WTC11 (cell line): ENCODE measurements around the gene CLRN3. TPM values are rescaled to one million over a fixed set of nuclear protein-coding genes. Genes with fewer than 3 reads are reported as not detected.

Experiments
- ATAC-seq: fragments of 200-7000 bp; cut with Tn5 transposase; 2 replicates; pipeline ENCODE4 v1.10.0; 2021; ENCODE audit warnings: mild to moderate bottlenecking, moderate library complexity
- CTCF ChIA-PET: fragments of 300-600 bp; sonication (Branson Sonifier 250); formaldehyde crosslinking; loops from one replicate; lab custom pipeline; 2021; ENCODE audit warnings: antibody characterized with exemption; lab: Charles Lee
- POLR2A ChIA-PET: fragments of 350-600 bp; sonication (Branson Sonifier 250); formaldehyde crosslinking; loops from one replicate; lab custom pipeline; 2021; ENCODE audit warnings: antibody characterized with exemption; lab: Charles Lee
- DNase-seq: peaks from one replicate; pipeline ENCODE4 v3.0.0; 2021; ENCODE audit warnings: low spot score
- H3K27ac Mint-ChIP-seq: 2 replicates; pipeline ENCODE4 v1.8.0; 2021; ENCODE audit warnings: mixed read lengths
- H3K27me3 Mint-ChIP-seq: 2 replicates; pipeline ENCODE4 v1.8.0; 2021; ENCODE audit warnings: low read depth, mild to moderate bottlenecking, moderate library complexity, mixed read lengths
- H3K36me3 Mint-ChIP-seq: 2 replicates; pipeline ENCODE4 v1.8.0; 2021; ENCODE audit warnings: mixed read lengths
- H3K4me1 Mint-ChIP-seq: 2 replicates; pipeline ENCODE4 v1.8.0; 2022; ENCODE audit warnings: mixed read lengths
- H3K4me3 Mint-ChIP-seq: 2 replicates; pipeline ENCODE4 v1.8.0; 2021; ENCODE audit warnings: mild to moderate bottlenecking, moderate library complexity, mixed read lengths
- H3K9me3 Mint-ChIP-seq: 2 replicates; pipeline ENCODE4 v1.8.0; 2021; ENCODE audit warnings: mixed read lengths
- ELF4 ChIP-seq: sonication (generic); formaldehyde crosslinking; IDR thresholded peaks from 2 replicates; pipeline ENCODE4 v1.8.1; 2022; ENCODE audit warnings: low read depth, mild to moderate bottlenecking, moderate library complexity, missing genetic modification reagents
- ESRRA ChIP-seq: sonication (generic); formaldehyde crosslinking; IDR thresholded peaks from 2 replicates; pipeline ENCODE4 v1.8.1; 2022; ENCODE audit warnings: mild to moderate bottlenecking, missing genetic modification reagents, borderline replicate concordance
- FOXJ3 ChIP-seq: sonication (generic); formaldehyde crosslinking; IDR thresholded peaks from 2 replicates; pipeline ENCODE4 v1.9.0; 2021; ENCODE audit warnings: missing genetic modification reagents, mild to moderate bottlenecking, borderline replicate concordance
- FOXP1 ChIP-seq: sonication (generic); formaldehyde crosslinking; IDR thresholded peaks from 2 replicates; pipeline ENCODE4 v1.8.0; 2022; ENCODE audit warnings: missing genetic modification reagents, mild to moderate bottlenecking, moderate library complexity, borderline replicate concordance
- GTF2I ChIP-seq: fragments of 250-450 bp; sonication (Bioruptor Pico); conservative IDR thresholded peaks from 2 replicates; pipeline ENCODE4 v1.4.0; 2021; ENCODE audit warnings: mild to moderate bottlenecking
- IRF2 ChIP-seq: sonication (generic); formaldehyde crosslinking; IDR thresholded peaks from 2 replicates; pipeline ENCODE4 v1.8.0; 2022; ENCODE audit warnings: low read depth, missing genetic modification reagents, borderline replicate concordance
- JUN ChIP-seq: sonication (generic); formaldehyde crosslinking; IDR thresholded peaks from 2 replicates; pipeline ENCODE4 v1.8.0; 2023; ENCODE audit warnings: mild to moderate bottlenecking, missing genetic modification reagents
- MXD4 ChIP-seq: fragments of 250-450 bp; sonication (Bioruptor Pico); IDR thresholded peaks from 2 replicates; pipeline ENCODE4 v1.8.0; 2021; ENCODE audit warnings: mild to moderate bottlenecking, moderate library complexity, borderline replicate concordance
- MYBL2 ChIP-seq: sonication (generic); formaldehyde crosslinking; IDR thresholded peaks from 2 replicates; pipeline ENCODE4 v1.8.1; 2023; ENCODE audit warnings: mild to moderate bottlenecking, moderate library complexity, missing genetic modification reagents
- NR3C1 ChIP-seq: sonication (generic); formaldehyde crosslinking; conservative IDR thresholded peaks from 2 replicates; pipeline ENCODE4 v1.8.1; 2023; ENCODE audit warnings: low read depth, mild to moderate bottlenecking, missing genetic modification reagents
- SMAD4 ChIP-seq: sonication (generic); formaldehyde crosslinking; IDR thresholded peaks from 2 replicates; pipeline ENCODE4 v1.8.0; 2022; ENCODE audit warnings: mild to moderate bottlenecking, missing genetic modification reagents
- ZBTB21 ChIP-seq: sonication (generic); formaldehyde crosslinking; IDR thresholded peaks from 2 replicates; pipeline ENCODE4 v1.8.1; 2023; ENCODE audit warnings: mild to moderate bottlenecking, missing genetic modification reagents, borderline replicate concordance
- ZNF121 ChIP-seq: sonication (generic); formaldehyde crosslinking; IDR thresholded peaks from 2 replicates; pipeline ENCODE4 v1.8.0; 2023; ENCODE audit warnings: missing genetic modification reagents
- ZNF219 ChIP-seq: sonication (generic); formaldehyde crosslinking; IDR thresholded peaks from 2 replicates; pipeline ENCODE4 v1.8.0; 2023; ENCODE audit warnings: missing genetic modification reagents, mild to moderate bottlenecking, borderline replicate concordance
- total RNA-seq: library from RNA; stranded (reverse); gene quantifications from 3 replicates; pipeline ENCODE4 v1.2.3, GENCODE V29; 2021
- TF ChIP-seq, protein P1 (sequence below): sonication (generic); formaldehyde crosslinking; IDR thresholded peaks from 2 replicates; pipeline ENCODE4 v1.8.0; 2022; ENCODE audit warnings: missing genetic modification reagents
- TF ChIP-seq, protein P2 (sequence below): fragments of 250-450 bp; sonication (Bioruptor Pico); IDR thresholded peaks from 2 replicates; pipeline ENCODE4 v1.9.0; 2021; ENCODE audit warnings: mild to moderate bottlenecking, borderline replicate concordance
- TF ChIP-seq, protein P3 (sequence below): fragments of 250-450 bp; sonication (Bioruptor Pico); IDR thresholded peaks from 2 replicates; pipeline ENCODE4 v1.9.0; 2021; ENCODE audit warnings: moderate library complexity, mild to moderate bottlenecking, inconsistent platforms, borderline replicate concordance
- TF ChIP-seq, protein P4 (sequence below): sonication (generic); formaldehyde crosslinking; conservative IDR thresholded peaks from 2 replicates; pipeline ENCODE4 v1.8.1; 2023; ENCODE audit warnings: mild to moderate bottlenecking, low read depth, missing genetic modification reagents, moderate library complexity
- TF ChIP-seq, protein P5 (sequence below): sonication (generic); formaldehyde crosslinking; IDR thresholded peaks from 2 replicates; pipeline ENCODE4 v1.8.0; 2022; ENCODE audit warnings: mild to moderate bottlenecking, missing genetic modification reagents

The CLRN3 gene
- total RNA-seq, 1 experiment from 2014 or later: not detected

DNA sequence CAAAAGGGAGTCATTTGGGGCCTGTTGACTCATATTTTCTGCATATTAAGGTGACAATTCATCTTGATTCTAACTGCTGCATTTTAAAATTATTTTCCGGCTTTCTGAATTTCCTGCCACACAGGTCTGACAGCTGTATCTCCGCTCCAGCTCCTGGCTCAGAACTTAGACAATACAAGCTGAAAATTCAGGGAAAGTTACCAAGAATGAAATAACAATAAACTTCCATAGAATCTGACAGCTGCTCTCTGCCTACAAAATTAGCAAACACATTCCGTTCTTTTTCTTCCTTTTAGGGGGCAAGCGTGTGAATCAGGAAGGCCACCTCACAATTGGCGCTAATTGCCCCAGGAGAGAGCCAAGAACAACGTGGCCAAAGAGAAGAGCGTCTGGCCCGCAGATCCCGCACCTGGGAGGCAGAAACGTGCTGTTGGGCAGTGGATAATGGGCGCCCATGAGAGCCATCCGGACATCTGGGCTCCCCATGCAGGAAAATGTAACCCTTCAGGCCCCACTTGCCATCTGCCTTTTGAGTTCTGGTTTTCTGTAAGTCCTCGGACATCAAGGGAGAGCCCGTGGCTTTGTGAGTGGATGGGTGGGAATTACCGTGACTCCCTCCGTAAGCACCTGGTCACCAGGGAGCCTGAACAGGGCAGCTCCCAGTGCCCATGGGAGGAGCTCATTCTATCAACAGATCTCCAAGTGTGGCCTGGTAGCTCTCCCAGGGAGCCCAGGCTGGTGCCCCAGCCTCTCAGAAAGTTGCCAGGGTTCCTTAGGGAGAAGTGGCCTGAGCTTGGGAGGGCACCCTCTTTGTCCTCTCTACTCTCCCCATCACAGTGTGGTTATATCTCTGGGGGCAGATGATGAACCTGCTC, 5.0 kb downstream of the CLRN3 start:
- H3K27ac Mint-ChIP-seq: no peak overlapping the region
- ChIA-PET POLR2A (interaction anchor here (0.6 kb wide), 1 partner anchor 58 kb away, joined by 3 read pairs; no protein-coding TSS in a partner anchor), CTCF (interaction anchor here (0.7 to 2.0 kb wide), 3 partner anchors 13 to 124 kb away, joined by 3 to 6 read pairs (median 5); partner anchors contain the start of gene PTPRE)

DNA sequence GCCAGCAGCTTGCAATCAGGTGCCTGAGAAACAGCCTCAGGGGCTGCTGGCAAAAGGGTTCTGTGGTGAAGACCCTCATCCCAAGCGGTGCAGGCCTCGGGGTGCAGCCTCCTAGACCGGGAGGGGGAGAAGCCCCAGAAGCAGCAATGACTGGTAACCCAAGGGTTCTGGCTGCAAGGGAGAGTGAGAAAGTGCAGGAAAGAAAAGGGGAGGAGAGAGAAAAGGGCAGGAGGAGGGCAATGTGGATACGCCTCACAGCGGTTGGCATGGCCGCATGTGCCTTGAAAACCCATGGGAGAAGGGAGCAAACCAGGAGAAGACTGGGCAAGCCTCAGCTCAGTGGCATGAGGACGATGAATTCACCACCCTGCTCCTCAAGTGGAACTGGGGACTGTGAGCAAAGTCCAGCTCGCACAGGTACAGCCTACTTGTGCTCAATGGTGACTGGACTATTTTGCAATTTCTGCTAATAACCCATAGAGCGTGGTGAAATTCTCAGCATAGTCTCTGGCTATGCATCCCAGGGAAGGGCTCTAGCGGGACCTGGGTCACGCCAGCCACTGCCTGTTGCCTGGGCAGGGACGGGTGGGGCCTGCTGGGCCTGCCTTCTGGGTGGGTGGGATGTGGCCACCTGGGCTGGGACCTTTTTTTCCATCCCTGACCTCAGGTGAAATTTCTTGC, 6.2 kb downstream of the CLRN3 start:
- ChIA-PET POLR2A (interaction anchor here (0.6 kb wide), 1 partner anchor 57 kb away, joined by 3 read pairs; no protein-coding TSS in a partner anchor), CTCF (no interaction called here)
- Mint-ChIP-seq H3K36me3 (no peaks in the 10 kb centered on the region), H3K4me3 (no peak overlapping the region), H3K9me3 (no peaks in the 10 kb centered on the region), H3K27ac (0 out of 2 replicates have a peak overlapping the region, but pooled peaks have one; percentile 26), H3K4me1 (peaks cover 8% of the 10 kb centered on the region; the same call in 1 of the 2 replicates), H3K27me3 (no peaks in the 10 kb centered on the region; the same call in 1 of the 2 replicates)
- no peak for DNase-seq
- ATAC-seq: no peak
- no peak for TF ChIP-seq MXD4
- no peak for TF ChIP-seq FOXJ3 (CRISPR knock-in tag)
- TF ChIP-seq IRF2 (CRISPR knock-in tag): no peak
- no peak for TF ChIP-seq MYBL2
- TF ChIP-seq, protein P1, sequence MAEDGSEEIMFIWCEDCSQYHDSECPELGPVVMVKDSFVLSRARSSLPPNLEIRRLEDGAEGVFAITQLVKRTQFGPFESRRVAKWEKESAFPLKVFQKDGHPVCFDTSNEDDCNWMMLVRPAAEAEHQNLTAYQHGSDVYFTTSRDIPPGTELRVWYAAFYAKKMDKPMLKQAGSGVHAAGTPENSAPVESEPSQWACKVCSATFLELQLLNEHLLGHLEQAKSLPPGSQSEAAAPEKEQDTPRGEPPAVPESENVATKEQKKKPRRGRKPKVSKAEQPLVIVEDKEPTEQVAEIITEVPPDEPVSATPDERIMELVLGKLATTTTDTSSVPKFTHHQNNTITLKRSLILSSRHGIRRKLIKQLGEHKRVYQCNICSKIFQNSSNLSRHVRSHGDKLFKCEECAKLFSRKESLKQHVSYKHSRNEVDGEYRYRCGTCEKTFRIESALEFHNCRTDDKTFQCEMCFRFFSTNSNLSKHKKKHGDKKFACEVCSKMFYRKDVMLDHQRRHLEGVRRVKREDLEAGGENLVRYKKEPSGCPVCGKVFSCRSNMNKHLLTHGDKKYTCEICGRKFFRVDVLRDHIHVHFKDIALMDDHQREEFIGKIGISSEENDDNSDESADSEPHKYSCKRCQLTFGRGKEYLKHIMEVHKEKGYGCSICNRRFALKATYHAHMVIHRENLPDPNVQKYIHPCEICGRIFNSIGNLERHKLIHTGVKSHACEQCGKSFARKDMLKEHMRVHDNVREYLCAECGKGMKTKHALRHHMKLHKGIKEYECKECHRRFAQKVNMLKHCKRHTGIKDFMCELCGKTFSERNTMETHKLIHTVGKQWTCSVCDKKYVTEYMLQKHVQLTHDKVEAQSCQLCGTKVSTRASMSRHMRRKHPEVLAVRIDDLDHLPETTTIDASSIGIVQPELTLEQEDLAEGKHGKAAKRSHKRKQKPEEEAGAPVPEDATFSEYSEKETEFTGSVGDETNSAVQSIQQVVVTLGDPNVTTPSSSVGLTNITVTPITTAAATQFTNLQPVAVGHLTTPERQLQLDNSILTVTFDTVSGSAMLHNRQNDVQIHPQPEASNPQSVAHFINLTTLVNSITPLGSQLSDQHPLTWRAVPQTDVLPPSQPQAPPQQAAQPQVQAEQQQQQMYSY (CRISPR knock-in tag): no peak
- TF ChIP-seq, protein P2, sequence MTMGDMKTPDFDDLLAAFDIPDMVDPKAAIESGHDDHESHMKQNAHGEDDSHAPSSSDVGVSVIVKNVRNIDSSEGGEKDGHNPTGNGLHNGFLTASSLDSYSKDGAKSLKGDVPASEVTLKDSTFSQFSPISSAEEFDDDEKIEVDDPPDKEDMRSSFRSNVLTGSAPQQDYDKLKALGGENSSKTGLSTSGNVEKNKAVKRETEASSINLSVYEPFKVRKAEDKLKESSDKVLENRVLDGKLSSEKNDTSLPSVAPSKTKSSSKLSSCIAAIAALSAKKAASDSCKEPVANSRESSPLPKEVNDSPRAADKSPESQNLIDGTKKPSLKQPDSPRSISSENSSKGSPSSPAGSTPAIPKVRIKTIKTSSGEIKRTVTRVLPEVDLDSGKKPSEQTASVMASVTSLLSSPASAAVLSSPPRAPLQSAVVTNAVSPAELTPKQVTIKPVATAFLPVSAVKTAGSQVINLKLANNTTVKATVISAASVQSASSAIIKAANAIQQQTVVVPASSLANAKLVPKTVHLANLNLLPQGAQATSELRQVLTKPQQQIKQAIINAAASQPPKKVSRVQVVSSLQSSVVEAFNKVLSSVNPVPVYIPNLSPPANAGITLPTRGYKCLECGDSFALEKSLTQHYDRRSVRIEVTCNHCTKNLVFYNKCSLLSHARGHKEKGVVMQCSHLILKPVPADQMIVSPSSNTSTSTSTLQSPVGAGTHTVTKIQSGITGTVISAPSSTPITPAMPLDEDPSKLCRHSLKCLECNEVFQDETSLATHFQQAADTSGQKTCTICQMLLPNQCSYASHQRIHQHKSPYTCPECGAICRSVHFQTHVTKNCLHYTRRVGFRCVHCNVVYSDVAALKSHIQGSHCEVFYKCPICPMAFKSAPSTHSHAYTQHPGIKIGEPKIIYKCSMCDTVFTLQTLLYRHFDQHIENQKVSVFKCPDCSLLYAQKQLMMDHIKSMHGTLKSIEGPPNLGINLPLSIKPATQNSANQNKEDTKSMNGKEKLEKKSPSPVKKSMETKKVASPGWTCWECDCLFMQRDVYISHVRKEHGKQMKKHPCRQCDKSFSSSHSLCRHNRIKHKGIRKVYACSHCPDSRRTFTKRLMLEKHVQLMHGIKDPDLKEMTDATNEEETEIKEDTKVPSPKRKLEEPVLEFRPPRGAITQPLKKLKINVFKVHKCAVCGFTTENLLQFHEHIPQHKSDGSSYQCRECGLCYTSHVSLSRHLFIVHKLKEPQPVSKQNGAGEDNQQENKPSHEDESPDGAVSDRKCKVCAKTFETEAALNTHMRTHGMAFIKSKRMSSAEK (CRISPR knock-in tag): no peak
- TF ChIP-seq FOXP1 (CRISPR knock-in tag): no peak
- TF ChIP-seq, protein P3, sequence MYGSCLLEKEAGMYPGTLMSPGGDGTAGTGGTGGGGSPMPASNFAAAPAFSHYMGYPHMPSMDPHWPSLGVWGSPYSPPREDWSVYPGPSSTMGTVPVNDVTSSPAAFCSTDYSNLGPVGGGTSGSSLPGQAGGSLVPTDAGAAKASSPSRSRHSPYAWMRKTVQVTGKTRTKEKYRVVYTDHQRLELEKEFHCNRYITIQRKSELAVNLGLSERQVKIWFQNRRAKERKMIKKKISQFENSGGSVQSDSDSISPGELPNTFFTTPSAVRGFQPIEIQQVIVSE: no peak

More for the DNA sequence above, 5.0 kb downstream of the CLRN3 start:
- Mint-ChIP-seq H3K4me1 (peaks cover 8% of the 10 kb centered on the region; the same call in 1 of the 2 replicates), H3K4me3 (no peak overlapping the region), H3K27me3 (no peaks in the 10 kb centered on the region; the same call in 1 of the 2 replicates), H3K36me3 (no peaks in the 10 kb centered on the region), H3K9me3 (no peaks in the 10 kb centered on the region)
- no peak for TF ChIP-seq FOXP1 (CRISPR knock-in tag)
- TF ChIP-seq NR3C1 (CRISPR knock-in tag): no peak
- TF ChIP-seq GTF2I (CRISPR knock-in tag): no peak
- TF ChIP-seq ZBTB21: no peak
- TF ChIP-seq JUN (CRISPR knock-in tag): no peak
- TF ChIP-seq ESRRA: no peak
- TF ChIP-seq SMAD4 (CRISPR knock-in tag): no peak
- no peak for TF ChIP-seq MXD4
- TF ChIP-seq ZNF121 (CRISPR knock-in tag): no peak
- TF ChIP-seq ELF4: no peak
- TF ChIP-seq ZNF219: no peak
- TF ChIP-seq, protein P4, sequence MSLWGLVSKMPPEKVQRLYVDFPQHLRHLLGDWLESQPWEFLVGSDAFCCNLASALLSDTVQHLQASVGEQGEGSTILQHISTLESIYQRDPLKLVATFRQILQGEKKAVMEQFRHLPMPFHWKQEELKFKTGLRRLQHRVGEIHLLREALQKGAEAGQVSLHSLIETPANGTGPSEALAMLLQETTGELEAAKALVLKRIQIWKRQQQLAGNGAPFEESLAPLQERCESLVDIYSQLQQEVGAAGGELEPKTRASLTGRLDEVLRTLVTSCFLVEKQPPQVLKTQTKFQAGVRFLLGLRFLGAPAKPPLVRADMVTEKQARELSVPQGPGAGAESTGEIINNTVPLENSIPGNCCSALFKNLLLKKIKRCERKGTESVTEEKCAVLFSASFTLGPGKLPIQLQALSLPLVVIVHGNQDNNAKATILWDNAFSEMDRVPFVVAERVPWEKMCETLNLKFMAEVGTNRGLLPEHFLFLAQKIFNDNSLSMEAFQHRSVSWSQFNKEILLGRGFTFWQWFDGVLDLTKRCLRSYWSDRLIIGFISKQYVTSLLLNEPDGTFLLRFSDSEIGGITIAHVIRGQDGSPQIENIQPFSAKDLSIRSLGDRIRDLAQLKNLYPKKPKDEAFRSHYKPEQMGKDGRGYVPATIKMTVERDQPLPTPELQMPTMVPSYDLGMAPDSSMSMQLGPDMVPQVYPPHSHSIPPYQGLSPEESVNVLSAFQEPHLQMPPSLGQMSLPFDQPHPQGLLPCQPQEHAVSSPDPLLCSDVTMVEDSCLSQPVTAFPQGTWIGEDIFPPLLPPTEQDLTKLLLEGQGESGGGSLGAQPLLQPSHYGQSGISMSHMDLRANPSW (CRISPR knock-in tag): no peak
- TF ChIP-seq, protein P5, sequence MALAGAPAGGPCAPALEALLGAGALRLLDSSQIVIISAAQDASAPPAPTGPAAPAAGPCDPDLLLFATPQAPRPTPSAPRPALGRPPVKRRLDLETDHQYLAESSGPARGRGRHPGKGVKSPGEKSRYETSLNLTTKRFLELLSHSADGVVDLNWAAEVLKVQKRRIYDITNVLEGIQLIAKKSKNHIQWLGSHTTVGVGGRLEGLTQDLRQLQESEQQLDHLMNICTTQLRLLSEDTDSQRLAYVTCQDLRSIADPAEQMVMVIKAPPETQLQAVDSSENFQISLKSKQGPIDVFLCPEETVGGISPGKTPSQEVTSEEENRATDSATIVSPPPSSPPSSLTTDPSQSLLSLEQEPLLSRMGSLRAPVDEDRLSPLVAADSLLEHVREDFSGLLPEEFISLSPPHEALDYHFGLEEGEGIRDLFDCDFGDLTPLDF (CRISPR knock-in tag): no peak
- DNase-seq: no peak
- no peak for ATAC-seq
